ENCODE measurements around the gene CDC45. TPM values are rescaled to one million over a fixed set of nuclear protein-coding genes. Genes with fewer than 3 reads are reported as not detected.

Gene CDC45
- total and polyA plus RNA-seq, 11 donors = 0.15 to 3.1 (median 0.32) TPM; not detected in 4

- DNase-seq = no peak
These were observed 86.8 kb downstream of the CDC45 start for GRCh38 chr22:19566279-19567156.

GRCh38 chr22:19567157-19568009 is 87.7 kb downstream of the CDC45 start:
- intact Hi-C loops (cut with DNase I) = loop anchor here in 7 of 10 donors (2.0 to 10.0 kb wide), 7 partner anchors 40 to 55 kb away; partner anchors contain the start of gene CLDN5 (in 2 of the 7)
- Histone ChIP-seq H3K4me3 (no peak overlapping the region), H3K36me3 (no peaks in the 10 kb centered on the region), H3K27me3 (no peaks in the 10 kb centered on the region), H3K27ac (peak overlapping the region in 11 of 12 donors; percentile 49 to 79 (median 71)), H3K9me3 (peaks cover 0 to 4% (median 0%) of the 10 kb centered on the region in 12 donors), H3K4me1 (peaks cover 0 to 47% (median 20%) of the 10 kb centered on the region in 12 donors)
- TF ChIP-seq POLR2A (IDR thresholded peaks at IDR 0.05) (no peak), CTCF (IDR thresholded peaks at IDR 0.05) (no peak)
- 64 to 69% (median 68%) methylated on average over 24 of the region's 24 CpGs for WGBS, 4 donors
- DNase-seq (peak; percentile 57 to 72 (median 68)), ATAC-seq (peak; percentile 46 to 80 (median 64))

More at GRCh38 chr22:19566279-19567156, 86.8 kb downstream of the CDC45 start:
- H3K9me3 ChIP-seq = peaks cover 0 to 4% (median 0%) of the 10 kb centered on the region in 12 donors
- 86 to 93% (median 89%) methylated on average over 39 to 52 of the region's 52 CpGs for WGBS, 4 donors
- H3K4me3 ChIP-seq = no peak overlapping the region
- no peaks in the 10 kb centered on the region for H3K36me3 ChIP-seq
- TF ChIP-seq POLR2A (IDR thresholded peaks at IDR 0.05) = no peak
- no peak for TF ChIP-seq CTCF (IDR thresholded peaks at IDR 0.05)
- no peaks in the 10 kb centered on the region for H3K27me3 ChIP-seq
- intact Hi-C loops (cut with DNase I) = loop anchor here in 7 of 10 donors (2.0 to 10.0 kb wide), 6 partner anchors 39 to 56 kb away; partner anchors contain the start of gene CLDN5 (in 1 of the 7)
- peaks cover 0 to 38% (median 18%) of the 10 kb centered on the region in 12 donors for H3K4me1 ChIP-seq
- no peak for ATAC-seq
- peak overlapping the region in 9 of 12 donors; percentile 31 to 78 (median 64) for H3K27ac ChIP-seq

GRCh38 chr22:19568337-19569275 is 88.9 kb downstream of the CDC45 start:
- ATAC-seq (peak in 2 of 4 donors; percentile 51 to 60), DNase-seq (peak in 1 of 5 donors; percentile 56)
- Histone ChIP-seq H3K36me3 (no peaks in the 10 kb centered on the region), H3K27ac (peak overlapping the region in 6 of 12 donors; percentile 27 to 79 (median 72)), H3K27me3 (no peaks in the 10 kb centered on the region), H3K9me3 (peaks cover 0 to 3% (median 0%) of the 10 kb centered on the region in 12 donors), H3K4me1 (peaks cover 0 to 52% (median 20%) of the 10 kb centered on the region in 12 donors), H3K4me3 (no peak overlapping the region)
- 62 to 66% (median 65%) methylated on average over 9 of the region's 9 CpGs for WGBS, 4 donors
- intact Hi-C loops (cut with DNase I) = loop anchor here in 7 of 10 donors (2.0 to 10.0 kb wide), 6 partner anchors 41 to 54 kb away; partner anchors contain the start of gene CLDN5 (in 2 of the 7)
- TF ChIP-seq POLR2A (IDR thresholded peaks at IDR 0.05) = no peak
- no peak for TF ChIP-seq CTCF (IDR thresholded peaks at IDR 0.05)
